IMR-90 (cell line): ENCODE results near the gene CFAP126. TPM values are rescaled to one million over a fixed set of nuclear protein-coding genes. Genes with fewer than 3 reads are reported as not detected.

Experiments used
- ATAC-seq: fragments of 200-7000 bp; cut with Tn5 transposase; 2 replicates; pipeline ENCODE4 v1.9.1; 2020; ENCODE audit warnings: low read depth, mild to moderate bottlenecking, moderate library complexity
- BruUV-seq: library from RNA; stranded (reverse); fragments of 400-500 nt; replicated peaks from 2 replicates; lab custom pipeline; 2021; lab: Mats Ljungman, UMichigan
- CTCF ChIA-PET: fragments of 300-600 bp; formaldehyde crosslinking; extraction: SDS; loops from one replicate; lab custom pipeline; 2021; ENCODE audit warnings: antibody characterized with exemption; lab: Yijun Ruan, JAX
- POLR2A ChIA-PET: fragments of 300-600 bp; sonication (Branson Sonifier 250); formaldehyde crosslinking; loops from one replicate; lab custom pipeline; 2022; ENCODE audit warnings: antibody characterized with exemption; ENCODE audit not compliant: unreplicated experiment; lab: Charles Lee
- DNase-seq: peaks from one replicate; pipeline ENCODE4 v3.0.0; 2013
- H2AFZ ChIP-seq: replicated peaks from 2 replicates; pipeline ENCODE3; 2013; ENCODE audit warnings: low read length, mild to moderate bottlenecking; ENCODE audit not compliant: poor library complexity
- H2AK5ac ChIP-seq: 2 replicates; pipeline ENCODE4 v1.6.1; 2013; ENCODE audit warnings: low read depth, low read length, inconsistent platforms
- H2AK9ac ChIP-seq: replicated peaks from 2 replicates; pipeline ENCODE3; 2013; ENCODE audit warnings: mild to moderate bottlenecking, low read depth, low read length, moderate library complexity; ENCODE audit not compliant: poor library complexity
- H2BK120ac ChIP-seq: 2 replicates; pipeline ENCODE4 v1.6.1; 2013; ENCODE audit warnings: low read depth, low read length, inconsistent platforms
- H2BK15ac ChIP-seq: 3 replicates; pipeline ENCODE4 v1.6.1; 2013; ENCODE audit warnings: low read depth, low read length, inconsistent platforms
- H2BK20ac ChIP-seq: 2 replicates; pipeline ENCODE4 v1.6.1; 2013; ENCODE audit warnings: low read depth, mild to moderate bottlenecking, inconsistent platforms, low read length, moderate library complexity
- H2BK5ac ChIP-seq: 2 replicates; pipeline ENCODE4 v1.6.1; 2013; ENCODE audit warnings: mild to moderate bottlenecking, low read depth, low read length, inconsistent platforms; ENCODE audit not compliant: poor library complexity, severe bottlenecking
- H3K14ac ChIP-seq: replicated peaks from 2 replicates; pipeline ENCODE4 v1.6.1; 2013; ENCODE audit warnings: low read depth, low read length, inconsistent platforms
- H3K18ac ChIP-seq: 2 replicates; pipeline ENCODE4 v1.6.1; 2013; ENCODE audit warnings: low read depth, low read length, control low read depth
- H3K23ac ChIP-seq: 2 replicates; pipeline ENCODE4 v1.6.1; 2013; ENCODE audit warnings: low read depth, low read length, inconsistent platforms
- H3K27ac ChIP-seq: 2 replicates; pipeline ENCODE4 v1.5.1; 2013; ENCODE audit warnings: mild to moderate bottlenecking, control low read depth, low read length; ENCODE audit not compliant: insufficient read depth
- H3K27me3 ChIP-seq: 2 replicates; pipeline ENCODE4 v1.6.1; 2013; ENCODE audit warnings: low read length; ENCODE audit not compliant: control insufficient read depth, insufficient read depth
- H3K36me3 ChIP-seq: 2 replicates; pipeline ENCODE4 v1.6.1; 2013; ENCODE audit warnings: low read length, mixed read lengths; ENCODE audit not compliant: control insufficient read depth, insufficient read depth
- H3K4ac ChIP-seq: 2 replicates; pipeline ENCODE4 v1.6.1; 2013; ENCODE audit warnings: low read depth, low read length, inconsistent platforms
- H3K4me1 ChIP-seq: 2 replicates; pipeline ENCODE4 v1.6.1; 2013; ENCODE audit warnings: low read length, mixed read lengths; ENCODE audit not compliant: control insufficient read depth, insufficient read depth
- H3K4me2 ChIP-seq: 2 replicates; pipeline ENCODE4 v1.6.1; 2013; ENCODE audit warnings: low read depth, mild to moderate bottlenecking, control low read depth, low read length, moderate library complexity
- H3K4me3 ChIP-seq: 2 replicates; pipeline ENCODE4 v1.5.1; 2013; ENCODE audit warnings: low read depth, mild to moderate bottlenecking, control low read depth, low read length, moderate library complexity; ENCODE audit not compliant: insufficient read depth
- H3K56ac ChIP-seq: 2 replicates; pipeline ENCODE4 v1.6.1; 2013; ENCODE audit warnings: low read length, inconsistent platforms; ENCODE audit not compliant: insufficient read depth; ENCODE audit errors: extremely low read depth
- H3K79me1 ChIP-seq, 2 experiments: 2 replicates each; pipeline ENCODE4 v1.6.1; 2013; ENCODE audit warnings: low read length in 2 of 2, inconsistent platforms in 1 of 2, low read depth in 1 of 2
- H3K9ac ChIP-seq: 2 replicates; pipeline ENCODE4 v1.6.1; 2013; ENCODE audit warnings: low read depth, low read length, control low read depth
- H3K9me1 ChIP-seq: 2 replicates; pipeline ENCODE4 v1.6.1; 2013; ENCODE audit warnings: low read length, inconsistent platforms; ENCODE audit not compliant: insufficient read depth
- H3K9me3 ChIP-seq: 2 replicates; pipeline ENCODE4 v1.6.1; 2013; ENCODE audit warnings: low read length; ENCODE audit not compliant: control insufficient read depth, insufficient read depth
- H4K20me1 ChIP-seq: 2 replicates; pipeline ENCODE4 v1.6.1; 2013; ENCODE audit warnings: low read length, inconsistent platforms; ENCODE audit not compliant: insufficient read depth
- H4K5ac ChIP-seq: 2 replicates; pipeline ENCODE4 v1.6.1; 2013; ENCODE audit warnings: mild to moderate bottlenecking, low read depth, low read length, control low read depth
- H4K8ac ChIP-seq, 2 experiments: 2 replicates each; pipeline ENCODE4 v1.6.1; 2013; ENCODE audit warnings: low read depth in 2 of 2, low read length in 2 of 2, control low read depth in 1 of 2, inconsistent platforms in 1 of 2
- H4K91ac ChIP-seq: 2 replicates; pipeline ENCODE4 v1.6.1; 2013; ENCODE audit warnings: low read depth, low read length, inconsistent platforms; ENCODE audit not compliant: insufficient read depth
- BHLHE40 ChIP-seq: fragments of 150-350 bp; IDR thresholded peaks from 2 replicates; pipeline ENCODE4 v1.6.1; 2016; ENCODE audit warnings: mild to moderate bottlenecking, low read depth, low read length
- CEBPB ChIP-seq: IDR thresholded peaks from 2 replicates; pipeline ENCODE4 v1.6.1; 2012; ENCODE audit warnings: low read depth, low read length, improper control_type of control experiment
- FOS ChIP-seq: fragments of 150-350 bp; IDR thresholded peaks from 2 replicates; pipeline ENCODE4 v1.6.1; 2016; ENCODE audit warnings: low read depth, low read length
- MAFK ChIP-seq: IDR thresholded peaks from 2 replicates; pipeline ENCODE4 v1.6.1; 2012; ENCODE audit warnings: low read depth, low read length, improper control_type of control experiment
- MXI1 ChIP-seq: IDR thresholded peaks from 2 replicates; pipeline ENCODE4 v1.6.1; 2012; ENCODE audit warnings: low read depth, mild to moderate bottlenecking, low read length, moderate library complexity, borderline replicate concordance
- NFE2L2 ChIP-seq: fragments of 150-350 bp; IDR thresholded peaks from 2 replicates; pipeline ENCODE4 v1.6.1; 2016; ENCODE audit warnings: low read depth, mild to moderate bottlenecking, low read length
- RAD21 ChIP-seq: IDR thresholded peaks from 2 replicates; pipeline ENCODE4 v1.6.1; 2012; ENCODE audit warnings: low read length, improper control_type of control experiment
- RCOR1 ChIP-seq: IDR thresholded peaks from 2 replicates; pipeline ENCODE4 v1.6.1; 2012; ENCODE audit warnings: mild to moderate bottlenecking, low read length, improper control_type of control experiment; ENCODE audit not compliant: insufficient replicate concordance
- SMC3 ChIP-seq: fragments of 150-350 bp; IDR thresholded peaks from 2 replicates; pipeline ENCODE4 v1.6.1; 2016; ENCODE audit warnings: low read depth, mild to moderate bottlenecking, antibody characterized with exemption, low read length, moderate library complexity
- dilution Hi-C: fragments of 300-500 bp; cut with HindIII; formaldehyde crosslinking; loops from one replicate; pipeline ENCODE4 v1.14.3; 2018; ENCODE audit warnings: low sequenced_read_pairs; ENCODE audit not compliant: unreplicated experiment
- in situ Hi-C: fragments of 300-500 bp; cut with MboI; formaldehyde crosslinking; loops from 3 replicates; pipeline ENCODE4 v1.14.3; 2019; ENCODE audit warnings: low sequenced_read_pairs, inconsistent platforms, mixed read lengths
- intact Hi-C: fragments of 100-400 bp; cut with micrococcal nuclease; formaldehyde crosslinking; loops from 2 replicates; pipeline ENCODE4 v1.10.0; 2022
- polyA plus RNA-seq, 3 experiments: library from polyadenylated mRNA; depleted of rRNA; stranded (reverse); fragments of >200 nt; gene quantifications; 2 replicates each; pipeline ENCODE4 v1.2.3, GENCODE V29; 2012; ENCODE audit warnings: low replicate concordance in 1 of 3
- total RNA-seq: library from RNA; depleted of rRNA; stranded (reverse); fragments of >200 nt; gene quantifications from 2 replicates; pipeline ENCODE4 v1.2.3, GENCODE V29; 2012
- TF ChIP-seq, protein P1 (sequence below): conservative IDR thresholded peaks from 2 replicates; pipeline ENCODE4 v1.5.1; 2012; ENCODE audit warnings: mild to moderate bottlenecking, low read depth, low read length, improper control_type of control experiment
- TF ChIP-seq, protein P2 (sequence below): fragments of 150-350 bp; IDR thresholded peaks from 2 replicates; pipeline ENCODE4 v1.6.1; 2016; ENCODE audit warnings: low read depth, mild to moderate bottlenecking, low read length, moderate library complexity, borderline replicate concordance

CFAP126 gene
- total and polyA plus RNA-seq, 2 of the 4 experiments (the other 2 are of a cell fraction): not detected

DNA sequence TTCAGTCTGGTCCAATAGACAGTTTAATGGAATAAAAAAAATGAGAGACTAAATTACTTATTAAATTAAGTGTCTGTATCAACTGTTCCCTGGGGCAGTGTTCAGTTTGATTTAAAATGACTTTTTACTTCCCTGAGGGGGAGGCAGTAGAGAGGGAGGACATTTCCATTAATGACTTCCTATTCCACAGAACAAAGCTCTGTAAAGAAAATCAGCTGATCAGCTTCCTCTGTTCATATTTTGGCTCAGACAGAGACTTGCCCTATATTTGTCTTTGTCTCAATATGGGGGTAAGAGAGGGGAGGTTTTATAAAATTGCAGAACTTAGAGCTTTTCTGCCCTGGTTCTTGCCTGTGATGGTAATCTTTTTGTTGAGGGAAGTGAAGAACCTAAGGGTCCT, 8.4 kb downstream of the CFAP126 start:
- no TSS peak for BruUV-seq
- H3K56ac ChIP-seq: no peak overlapping the region
- H4K20me1 ChIP-seq: no peaks in the 10 kb centered on the region
- H3K36me3 ChIP-seq: peaks cover 7% of the 10 kb centered on the region
- no peak overlapping the region for H4K8ac ChIP-seq
- in situ Hi-C loops: no loop called here
- H3K18ac ChIP-seq: no peak overlapping the region
- ChIA-PET CTCF (no interaction called here), POLR2A (no interaction called here)
- no peak overlapping the region for H2BK120ac ChIP-seq
- H3K9me3 ChIP-seq: no peaks in the 10 kb centered on the region
- H3K4me2 ChIP-seq: no peak overlapping the region
- no peak overlapping the region for H2BK5ac ChIP-seq
- no peak overlapping the region for H3K4ac ChIP-seq
- H3K27ac ChIP-seq: no peak overlapping the region
- ATAC-seq: no peak
- H3K23ac ChIP-seq: no peak overlapping the region
- H2BK20ac ChIP-seq: no peak overlapping the region
- no peak overlapping the region for H2AK9ac ChIP-seq
- no peak overlapping the region for H4K5ac ChIP-seq
- dilution Hi-C loops: no loop called here
- no peaks in the 10 kb centered on the region for H3K9me1 ChIP-seq
- no peak overlapping the region for H2AK5ac ChIP-seq
- no peak overlapping the region for H2BK15ac ChIP-seq
- H3K4me1 ChIP-seq: no peaks in the 10 kb centered on the region
- H3K27me3 ChIP-seq: no peaks in the 10 kb centered on the region
- H3K9ac ChIP-seq: no peak overlapping the region
- H3K4me3 ChIP-seq: no peak overlapping the region
- H2AFZ ChIP-seq: no peak overlapping the region
- peaks cover 0 to 4% of the 10 kb centered on the region in 2 experiments; a peak in 1 of 4 replicates for H3K79me1 ChIP-seq
- no peak overlapping the region for H4K91ac ChIP-seq
- TF ChIP-seq, protein P1, sequence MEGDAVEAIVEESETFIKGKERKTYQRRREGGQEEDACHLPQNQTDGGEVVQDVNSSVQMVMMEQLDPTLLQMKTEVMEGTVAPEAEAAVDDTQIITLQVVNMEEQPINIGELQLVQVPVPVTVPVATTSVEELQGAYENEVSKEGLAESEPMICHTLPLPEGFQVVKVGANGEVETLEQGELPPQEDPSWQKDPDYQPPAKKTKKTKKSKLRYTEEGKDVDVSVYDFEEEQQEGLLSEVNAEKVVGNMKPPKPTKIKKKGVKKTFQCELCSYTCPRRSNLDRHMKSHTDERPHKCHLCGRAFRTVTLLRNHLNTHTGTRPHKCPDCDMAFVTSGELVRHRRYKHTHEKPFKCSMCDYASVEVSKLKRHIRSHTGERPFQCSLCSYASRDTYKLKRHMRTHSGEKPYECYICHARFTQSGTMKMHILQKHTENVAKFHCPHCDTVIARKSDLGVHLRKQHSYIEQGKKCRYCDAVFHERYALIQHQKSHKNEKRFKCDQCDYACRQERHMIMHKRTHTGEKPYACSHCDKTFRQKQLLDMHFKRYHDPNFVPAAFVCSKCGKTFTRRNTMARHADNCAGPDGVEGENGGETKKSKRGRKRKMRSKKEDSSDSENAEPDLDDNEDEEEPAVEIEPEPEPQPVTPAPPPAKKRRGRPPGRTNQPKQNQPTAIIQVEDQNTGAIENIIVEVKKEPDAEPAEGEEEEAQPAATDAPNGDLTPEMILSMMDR: no peak
- TF ChIP-seq CEBPB: no peak
- TF ChIP-seq MAFK: no peak
- TF ChIP-seq RAD21: no peak
- TF ChIP-seq NFE2L2: no peak
- no peak for TF ChIP-seq FOS
- no peak for TF ChIP-seq BHLHE40
- no peak for TF ChIP-seq RCOR1
- no peak for TF ChIP-seq MXI1
- TF ChIP-seq, protein P2, sequence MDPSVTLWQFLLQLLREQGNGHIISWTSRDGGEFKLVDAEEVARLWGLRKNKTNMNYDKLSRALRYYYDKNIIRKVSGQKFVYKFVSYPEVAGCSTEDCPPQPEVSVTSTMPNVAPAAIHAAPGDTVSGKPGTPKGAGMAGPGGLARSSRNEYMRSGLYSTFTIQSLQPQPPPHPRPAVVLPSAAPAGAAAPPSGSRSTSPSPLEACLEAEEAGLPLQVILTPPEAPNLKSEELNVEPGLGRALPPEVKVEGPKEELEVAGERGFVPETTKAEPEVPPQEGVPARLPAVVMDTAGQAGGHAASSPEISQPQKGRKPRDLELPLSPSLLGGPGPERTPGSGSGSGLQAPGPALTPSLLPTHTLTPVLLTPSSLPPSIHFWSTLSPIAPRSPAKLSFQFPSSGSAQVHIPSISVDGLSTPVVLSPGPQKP: no peak
- no peak for TF ChIP-seq SMC3
- no peak for DNase-seq
- intact Hi-C loops: no loop called here
- no peak overlapping the region for H3K14ac ChIP-seq
